Activated B cell treated with CpG ODN at 0.5 μM for 24 hours (primary cell): Measurements from ENCODE around the gene ARID3C. TPM values are rescaled to one million over a fixed set of nuclear protein-coding genes. Genes with fewer than 3 reads are reported as not detected.

Experiments used
- ATAC-seq: fragments of 200-7000 bp; cut with Tn5 transposase; one replicate; pipeline ENCODE4 v1.10.0; 2021; ENCODE audit warnings: low read depth, mild to moderate bottlenecking, moderate library complexity
- CTCF ChIA-PET: fragments of 350-600 bp; sonication (Branson Sonifier 250); formaldehyde crosslinking; loops from one replicate; lab custom pipeline; 2021; ENCODE audit warnings: antibody characterized with exemption; lab: Charles Lee
- POLR2A ChIA-PET: fragments of 350-600 bp; sonication (Branson Sonifier 250); formaldehyde crosslinking; loops from one replicate; lab custom pipeline; 2021; ENCODE audit warnings: antibody characterized with exemption; lab: Charles Lee
- DNase-seq: peaks from one replicate; pipeline ENCODE4 v3.0.0; 2022
- H3K27ac Mint-ChIP-seq: one replicate; pipeline ENCODE4 v1.8.0; 2020; ENCODE audit warnings: mixed read lengths
- H3K27me3 Mint-ChIP-seq: one replicate; pipeline ENCODE4 v1.8.0; 2021; ENCODE audit warnings: mixed read lengths
- H3K36me3 Mint-ChIP-seq: one replicate; pipeline ENCODE4 v1.8.0; 2021; ENCODE audit warnings: low read depth, mixed read lengths
- H3K4me1 Mint-ChIP-seq: one replicate; pipeline ENCODE4 v1.8.0; 2021; ENCODE audit warnings: mixed read lengths
- H3K4me3 Mint-ChIP-seq: one replicate; pipeline ENCODE4 v1.8.0; 2020; ENCODE audit warnings: mild to moderate bottlenecking, mixed read lengths
- H3K9me3 Mint-ChIP-seq: one replicate; pipeline ENCODE4 v1.8.0; 2020; ENCODE audit warnings: mixed read lengths
- intact Hi-C: fragments of 100-400 bp; cut with micrococcal nuclease; formaldehyde crosslinking; loops from one replicate; pipeline ENCODE4 v1.15.1; 2024
- total RNA-seq: library from RNA; stranded (reverse); gene quantifications from 2 replicates; pipeline ENCODE4 v1.2.3, GENCODE V29; 2022
- TF ChIP-seq, protein P1 (sequence below): fragments of 200-600 bp; IDR thresholded peaks from one replicate; pipeline ENCODE4 v1.8.0; 2022; ENCODE audit warnings: antibody characterized with exemption, mild to moderate bottlenecking

Gene ARID3C
- total RNA-seq, 1 donor from 2014 or later = not detected

DNA sequence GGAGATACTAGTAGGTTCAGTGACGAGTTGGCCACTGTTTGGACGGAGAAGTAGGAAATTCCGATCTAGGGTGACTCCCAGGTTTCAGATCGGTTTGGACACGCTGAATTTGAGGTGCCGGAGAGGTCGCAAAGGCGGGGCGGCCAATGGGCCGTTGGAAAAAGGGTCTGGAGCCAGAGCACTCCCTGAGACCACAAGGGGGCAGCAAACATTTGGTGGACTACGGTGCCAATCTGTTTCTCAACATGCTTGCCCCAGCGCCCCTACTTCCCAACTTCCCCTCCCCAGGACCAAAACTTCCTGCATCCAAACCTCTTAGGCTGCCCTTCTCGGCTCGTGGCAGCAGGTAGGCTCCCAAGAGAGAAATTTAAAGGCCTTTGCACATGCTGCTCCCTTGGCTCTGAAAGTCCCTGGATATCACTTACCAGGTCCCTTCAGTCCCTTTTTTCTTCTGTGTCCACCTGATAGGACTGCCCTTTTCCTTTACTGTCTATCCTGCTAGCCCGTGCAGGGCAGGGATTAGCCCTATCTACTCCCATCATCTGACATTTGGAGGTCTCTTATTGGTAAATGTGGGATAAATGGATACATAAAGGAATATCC is 16.0 kb downstream of the ARID3C start:
- peak overlapping the region; percentile 62 for H3K27ac Mint-ChIP-seq
- H3K27me3 Mint-ChIP-seq = no peaks in the 10 kb centered on the region
- H3K4me1 Mint-ChIP-seq = peaks cover 19% of the 10 kb centered on the region
- H3K36me3 Mint-ChIP-seq = peaks cover 40% of the 10 kb centered on the region
- H3K4me3 Mint-ChIP-seq = peak overlapping the region; percentile 86
- ChIA-PET CTCF (interaction anchor here (0.9 to 5.3 kb wide), 4 partner anchors 8 to 52 kb away, joined by 3 to 62 read pairs (median 4); partner anchors contain the start of genes DCTN3 and SIGMAR1), POLR2A (interaction anchor here (0.6 to 6.8 kb wide), 8 partner anchors 7 to 158 kb away, joined by 3 to 44 read pairs (median 4); partner anchors contain the start of genes DCTN3, DNAI1, FAM219A and GALT)
- no peaks in the 10 kb centered on the region for H3K9me3 Mint-ChIP-seq
- ATAC-seq = peak; percentile 46
- TF ChIP-seq, protein P1, sequence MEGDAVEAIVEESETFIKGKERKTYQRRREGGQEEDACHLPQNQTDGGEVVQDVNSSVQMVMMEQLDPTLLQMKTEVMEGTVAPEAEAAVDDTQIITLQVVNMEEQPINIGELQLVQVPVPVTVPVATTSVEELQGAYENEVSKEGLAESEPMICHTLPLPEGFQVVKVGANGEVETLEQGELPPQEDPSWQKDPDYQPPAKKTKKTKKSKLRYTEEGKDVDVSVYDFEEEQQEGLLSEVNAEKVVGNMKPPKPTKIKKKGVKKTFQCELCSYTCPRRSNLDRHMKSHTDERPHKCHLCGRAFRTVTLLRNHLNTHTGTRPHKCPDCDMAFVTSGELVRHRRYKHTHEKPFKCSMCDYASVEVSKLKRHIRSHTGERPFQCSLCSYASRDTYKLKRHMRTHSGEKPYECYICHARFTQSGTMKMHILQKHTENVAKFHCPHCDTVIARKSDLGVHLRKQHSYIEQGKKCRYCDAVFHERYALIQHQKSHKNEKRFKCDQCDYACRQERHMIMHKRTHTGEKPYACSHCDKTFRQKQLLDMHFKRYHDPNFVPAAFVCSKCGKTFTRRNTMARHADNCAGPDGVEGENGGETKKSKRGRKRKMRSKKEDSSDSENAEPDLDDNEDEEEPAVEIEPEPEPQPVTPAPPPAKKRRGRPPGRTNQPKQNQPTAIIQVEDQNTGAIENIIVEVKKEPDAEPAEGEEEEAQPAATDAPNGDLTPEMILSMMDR = no peak
- DNase-seq = peak; percentile 56
- intact Hi-C loops = loop anchor here (1.0 to 10.0 kb wide), 13 partner anchors 7 to 1202 kb away; partner anchors contain the start of genes DCTN3, DNAI1, DNAJB5 and FAM219A

DNA sequence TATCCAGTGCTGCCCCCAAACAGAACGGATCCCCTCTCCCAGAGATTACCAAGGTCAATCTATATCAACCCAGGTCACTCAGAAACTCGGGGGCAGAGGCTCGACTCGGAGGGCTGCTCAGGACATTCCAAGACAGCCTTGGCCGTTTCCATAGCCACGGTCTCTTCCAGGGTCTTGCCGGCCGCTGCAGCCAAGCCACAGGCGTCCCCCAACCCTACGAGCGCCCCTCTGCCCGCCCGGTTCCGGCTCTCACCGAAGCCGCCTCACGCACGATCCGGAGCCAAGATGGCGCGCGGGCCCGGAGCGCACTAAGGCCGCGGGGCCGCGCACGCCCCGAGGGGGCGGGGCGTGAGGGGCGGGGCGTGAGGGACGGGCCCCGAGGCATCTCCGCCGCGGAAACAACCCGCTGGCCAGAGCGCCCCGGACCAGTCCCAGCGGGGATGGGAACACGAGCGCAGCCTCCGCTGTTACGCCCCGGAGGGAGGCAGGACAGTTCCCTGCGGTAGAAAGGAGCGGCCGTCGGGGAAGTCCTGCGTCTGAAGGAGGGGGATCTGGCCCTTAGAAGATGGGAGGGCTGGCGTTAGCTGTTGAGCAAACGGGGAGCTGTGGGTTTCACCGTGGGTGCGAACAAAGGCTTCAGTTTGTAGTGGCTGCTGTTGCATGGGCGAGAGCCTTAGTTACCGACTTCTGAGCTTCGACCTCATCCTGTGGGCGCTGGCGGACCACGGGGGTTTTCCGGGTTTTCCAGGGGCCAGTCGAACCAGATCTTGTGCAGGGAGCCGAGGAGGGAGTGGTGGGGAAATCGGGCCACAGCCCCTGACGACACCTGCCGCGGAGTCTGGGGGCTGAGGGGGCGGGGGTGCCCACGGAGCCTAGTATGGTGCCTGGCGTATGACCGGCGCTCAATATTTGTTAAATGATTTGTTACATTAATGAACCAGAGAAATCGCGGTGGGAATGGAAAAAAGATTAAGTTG is 16.8 kb downstream of the ARID3C start, which contains the start of gene RPP25L:
Gene RPP25L (minus strand): TSS at position 287 of the 977 bp plus-strand sequence. CDS start 801 bp downstream, outside the sequence.
- H3K4me1 Mint-ChIP-seq = peaks cover 19% of the 10 kb centered on the region
- H3K27ac Mint-ChIP-seq = peak within 1 kb of the TSS; percentile 90
- ATAC-seq = peak; percentile 96
- intact Hi-C loops = loop anchor here (1.0 to 10.0 kb wide), 13 partner anchors 8 to 1203 kb away; partner anchors contain the start of genes DCTN3, DNAI1, DNAJB5 and FAM219A
- CTCF ChIA-PET = interaction anchor here (0.8 to 5.3 kb wide), 5 partner anchors 8 to 90 kb away, joined by 3 to 62 read pairs (median 5); partner anchors contain the start of genes DCTN3 and SIGMAR1
- H3K9me3 Mint-ChIP-seq = no peaks in the 10 kb centered on the region
- POLR2A ChIA-PET = interaction anchor here (0.6 to 6.8 kb wide), 7 partner anchors 8 to 157 kb away, joined by 3 to 44 read pairs (median 5); partner anchors contain the start of genes DCTN3, DNAI1, FAM219A and GALT
- TF ChIP-seq, protein P1 = no peak
- H3K27me3 Mint-ChIP-seq = no peaks in the 10 kb centered on the region
- H3K4me3 Mint-ChIP-seq = peak within 1 kb of the TSS; percentile 86
- H3K36me3 Mint-ChIP-seq = peaks cover 32% of the 10 kb centered on the region
- peak; percentile 90 for DNase-seq

DNA sequence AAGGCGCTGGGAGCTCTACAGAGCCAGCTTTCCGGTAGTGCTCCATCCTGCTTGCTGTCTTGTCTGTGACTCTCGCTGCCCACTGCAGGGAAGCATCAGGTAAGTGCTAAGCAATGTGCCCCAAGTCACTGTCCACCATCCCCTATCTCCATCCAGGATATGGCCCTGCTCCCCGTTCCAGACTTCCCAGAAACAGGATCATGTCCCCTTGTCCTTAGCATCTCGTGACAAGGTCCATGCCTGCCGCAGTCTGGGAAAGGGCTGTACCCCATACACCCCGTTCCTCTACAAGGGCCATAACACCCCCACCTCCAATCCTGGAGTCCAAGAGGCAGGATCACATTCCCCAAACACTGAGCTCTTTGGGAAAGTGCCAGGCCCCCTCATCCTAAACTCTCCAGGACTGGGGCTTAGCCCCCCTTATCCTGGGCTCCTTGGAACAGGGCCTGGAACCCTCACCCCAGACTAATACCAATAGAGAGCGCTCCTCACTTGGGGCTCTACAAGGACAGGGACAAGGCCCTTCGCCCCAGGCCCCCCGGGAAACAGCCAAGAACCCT is 17.5 kb downstream of the ARID3C start:
- no peak for DNase-seq
- peak; percentile 3 for ATAC-seq
- Mint-ChIP-seq H3K36me3 (peaks cover 24% of the 10 kb centered on the region), H3K4me3 (peak overlapping the region; percentile 86), H3K4me1 (peaks cover 19% of the 10 kb centered on the region), H3K27ac (peak overlapping the region; percentile 90), H3K9me3 (no peaks in the 10 kb centered on the region), H3K27me3 (no peaks in the 10 kb centered on the region)
- TF ChIP-seq, protein P1 = no peak
- ChIA-PET POLR2A (interaction anchor here (0.5 to 6.8 kb wide), 3 partner anchors 9 to 1321 kb away, joined by 5 to 44 read pairs (median 21); partner anchors contain the start of genes DCTN3, NFX1 and SIGMAR1), CTCF (interaction anchor here (0.9 to 5.3 kb wide), 2 partner anchors 9 to 24 kb away, joined by 4 to 62 read pairs; partner anchors contain the start of genes DCTN3 and SIGMAR1)
- intact Hi-C loops = loop anchor here (5.0 to 10.0 kb wide), 6 partner anchors 36 to 1203 kb away; partner anchors contain the start of genes DNAJB5, GALT, HINT2 and NOL6

DNA sequence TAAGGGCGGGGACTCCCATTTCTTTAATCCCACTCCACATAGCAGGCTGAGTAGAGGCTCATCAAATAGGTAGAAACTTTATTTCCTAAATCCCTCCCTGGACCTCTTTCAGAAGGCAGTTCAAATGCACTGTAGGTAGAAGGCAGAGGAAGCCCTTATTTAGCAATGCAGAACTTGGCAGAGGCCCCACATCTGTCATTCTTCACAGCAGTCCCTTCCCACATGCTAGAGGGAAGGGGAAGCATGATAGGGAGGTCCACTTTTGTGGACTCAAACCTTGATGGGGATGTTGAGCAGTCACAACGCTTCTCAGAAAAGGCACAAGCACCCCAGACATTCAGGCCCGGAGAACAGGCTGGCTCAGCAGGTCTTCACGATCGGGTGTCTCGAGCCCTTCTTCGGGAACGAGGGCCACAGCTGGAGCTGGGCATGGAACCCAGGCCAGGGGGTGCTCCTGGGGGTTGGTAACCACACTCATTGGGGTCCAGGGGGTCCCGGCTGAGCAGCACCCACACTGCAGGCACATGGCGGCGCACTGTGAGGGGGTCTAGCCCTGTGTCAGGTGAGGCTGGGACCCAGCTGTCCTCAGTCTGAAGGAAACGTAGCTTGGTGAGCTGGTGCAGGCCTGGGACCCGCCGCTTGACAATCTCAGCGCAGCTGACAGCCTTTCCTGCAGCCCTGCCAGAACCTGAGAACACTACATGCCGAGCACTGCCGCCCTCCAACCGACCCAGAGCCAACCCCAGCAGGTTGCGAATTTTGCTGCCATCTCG is 18.2 kb downstream of the ARID3C start:
- H3K27me3 Mint-ChIP-seq = no peaks in the 10 kb centered on the region
- TF ChIP-seq, protein P1 = no peak
- no peak for DNase-seq
- peaks cover 19% of the 10 kb centered on the region for H3K4me1 Mint-ChIP-seq
- ChIA-PET CTCF (interaction anchor here (0.9 to 5.3 kb wide), 2 partner anchors 10 to 25 kb away, joined by 4 to 62 read pairs; partner anchors contain the start of genes DCTN3 and SIGMAR1), POLR2A (interaction anchor here (0.5 to 6.8 kb wide), 3 partner anchors 10 to 1321 kb away, joined by 5 to 44 read pairs (median 21); partner anchors contain the start of genes DCTN3, NFX1 and SIGMAR1)
- peaks cover 17% of the 10 kb centered on the region for H3K36me3 Mint-ChIP-seq
- intact Hi-C loops = loop anchor here (5.0 to 10.0 kb wide), 6 partner anchors 37 to 1204 kb away; partner anchors contain the start of genes DNAJB5, GALT, HINT2 and NOL6
- no peak overlapping the region for H3K27ac Mint-ChIP-seq
- no peak overlapping the region for H3K4me3 Mint-ChIP-seq
- no peak for ATAC-seq
- H3K9me3 Mint-ChIP-seq = no peaks in the 10 kb centered on the region
